CD4-positive, alpha-beta T cell treated with Interleukin-15 for 1 hour (primary cell): ENCODE data around the gene TXNDC12.
"Not testable (repeated sequence)": the region's sequence is repeated elsewhere in the genome, so short reads cannot be mapped to it uniquely, and the experiment has no call there.

Source experiments
- DNase-seq: peaks from one replicate; pipeline ENCODE4 v3.0.0-alpha.2; 2020

The TXNDC12 gene

GRCh38 chr1:52045666-52046195, 9.3 kb downstream of the TXNDC12 start:
- DNase-seq, result not testable (repeated sequence)

GRCh38 chr1:52045236-52045635, 9.8 kb downstream of the TXNDC12 start:
- no peak for DNase-seq

GRCh38 chr1:52041551-52042185, 13.3 kb downstream of the TXNDC12 start:
- DNase-seq, result no peak

- DNase-seq, result no peak
Observed at GRCh38 chr1:52037909-52038308, 17.1 kb downstream of the TXNDC12 start.

- DNase-seq, result no peak
Observed at GRCh38 chr1:52037402-52037814, 17.6 kb downstream of the TXNDC12 start.

GRCh38 chr1:52034050-52034384, 21.0 kb downstream of the TXNDC12 start:
- DNase-seq, result no peak

GRCh38 chr1:52033190-52034049, 21.6 kb downstream of the TXNDC12 start, which contains the start of gene KTI12:
TSS of gene KTI12 (minus strand) at chr1:52033810. CDS start at chr1:52033761, 49 bp downstream.
- peak; percentile 92 for DNase-seq

GRCh38 chr1:52032785-52033131, 22.2 kb downstream of the TXNDC12 start:
- peak; percentile 18 for DNase-seq

GRCh38 chr1:52032124-52032784, 22.7 kb downstream of the TXNDC12 start:
- no peak for DNase-seq

- not testable (repeated sequence) for DNase-seq
Observed at GRCh38 chr1:52028839-52029238, 26.2 kb downstream of the TXNDC12 start.

GRCh38 chr1:52028328-52028727, 26.7 kb downstream of the TXNDC12 start:
- DNase-seq, result no peak

- no peak for DNase-seq
Observed at GRCh38 chr1:52026278-52026677, 28.7 kb downstream of the TXNDC12 start.

GRCh38 chr1:52022133-52022532, 32.9 kb downstream of the TXNDC12 start:
- no peak for DNase-seq

- DNase-seq, result no peak
Observed at GRCh38 chr1:52008071-52008809, 46.8 kb downstream of the TXNDC12 start.

GRCh38 chr1:52007215-52008002, 47.6 kb downstream of the TXNDC12 start:
- DNase-seq, result no peak

- not testable (repeated sequence) for DNase-seq
Observed at GRCh38 chr1:52006081-52006553, 48.9 kb downstream of the TXNDC12 start.

- DNase-seq, result not testable (repeated sequence)
Observed at GRCh38 chr1:52005548-52005947, 49.4 kb downstream of the TXNDC12 start.

- DNase-seq, result no peak
Observed at GRCh38 chr1:52003877-52004276, 51.1 kb downstream of the TXNDC12 start.

GRCh38 chr1:52002038-52002917, 52.7 kb downstream of the TXNDC12 start:
- peak; percentile 27 for DNase-seq

- DNase-seq, result no peak
Observed at GRCh38 chr1:51998701-51999100, 56.3 kb downstream of the TXNDC12 start.

- no peak for DNase-seq
Observed at GRCh38 chr1:51997974-51998382, 57.0 kb downstream of the TXNDC12 start.
